SH-SY5Y (cell line): ENCODE results near the gene DFFA.

Experiments
- GATA2 ChIP-seq: IDR thresholded peaks from 2 replicates; pipeline ENCODE4 v1.6.1; 2011; ENCODE audit warnings: mild to moderate bottlenecking, low read depth, low read length
- GATA3 ChIP-seq: IDR thresholded peaks from 2 replicates; pipeline ENCODE4 v1.6.1; 2011; ENCODE audit warnings: low read depth, mild to moderate bottlenecking, low read length, moderate library complexity

Gene DFFA

GRCh38 chr1:10472220-10473144, at the start of gene DFFA:
DFFA (minus strand) TSS chr1:10472529; CDS start chr1:10472458, 71 bp downstream.
- TF ChIP-seq GATA2 (no peak), GATA3 (no peak)

GRCh38 chr1:10521537-10522157, 49.3 kb upstream of the DFFA start:
- no peak for TF ChIP-seq GATA2
- no peak for TF ChIP-seq GATA3

- no peak for TF ChIP-seq GATA2
- no peak for TF ChIP-seq GATA3
Observed at GRCh38 chr1:10520952-10521351, 48.6 kb upstream of the DFFA start.

GRCh38 chr1:10520497-10520896, 48.2 kb upstream of the DFFA start:
- TF ChIP-seq GATA2 (0 out of 2 replicates have a peak, but pooled peaks have one; percentile 14), GATA3 (no peak)

GRCh38 chr1:10519016-10519417, 46.7 kb upstream of the DFFA start:
- no peak for TF ChIP-seq GATA3
- no peak for TF ChIP-seq GATA2

- TF ChIP-seq GATA3 (no peak), GATA2 (no peak)
Observed at GRCh38 chr1:10517677-10517982, 45.3 kb upstream of the DFFA start.

- no peak for TF ChIP-seq GATA3
- no peak for TF ChIP-seq GATA2
Observed at GRCh38 chr1:10516925-10517676, 44.8 kb upstream of the DFFA start.

GRCh38 chr1:10515976-10516750, 43.8 kb upstream of the DFFA start:
- TF ChIP-seq GATA3 (no peak), GATA2 (no peak)

- TF ChIP-seq GATA3: no peak
- no peak for TF ChIP-seq GATA2
Observed at GRCh38 chr1:10515301-10515975, 43.1 kb upstream of the DFFA start.

GRCh38 chr1:10514490-10515235, 42.3 kb upstream of the DFFA start:
- TF ChIP-seq GATA2 (peak; percentile 68), GATA3 (no peak)

- TF ChIP-seq GATA2: no peak
- TF ChIP-seq GATA3: no peak
Observed at GRCh38 chr1:10513199-10513598, 40.9 kb upstream of the DFFA start.

- no peak for TF ChIP-seq GATA2
- no peak for TF ChIP-seq GATA3
Observed at GRCh38 chr1:10511494-10511885, 39.2 kb upstream of the DFFA start.
